ENCODE data around the gene CPXM1.
"Not testable (repeated sequence)": the region's sequence is repeated elsewhere in the genome, so short reads cannot be mapped to it uniquely, and the experiment has no call there.

CPXM1 gene

DNA sequence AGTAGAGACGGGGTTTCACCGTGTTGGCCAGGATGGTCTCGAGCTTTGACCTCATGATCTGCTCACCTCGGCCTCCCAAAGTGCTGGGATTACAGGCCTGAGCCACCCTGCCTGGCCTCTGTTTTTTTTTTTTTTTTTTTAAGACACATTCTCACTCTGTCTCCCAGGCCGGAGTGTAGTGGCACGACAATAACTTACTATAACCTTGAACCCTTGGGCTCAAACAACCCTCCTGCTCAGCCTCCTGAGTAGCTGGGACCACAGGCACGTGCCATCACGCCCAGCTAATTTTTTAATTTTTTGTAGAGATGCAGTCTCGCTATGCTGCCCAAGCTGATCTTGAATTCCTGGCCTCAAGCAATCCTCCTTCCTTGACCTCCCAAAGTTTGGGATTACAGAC is 26.6 kb downstream of the CPXM1 start:
- H3K9me3 Mint-ChIP-seq: peaks cover 28% of the 10 kb centered on the region
- H3K27me3 Mint-ChIP-seq (ENCODE audit: low read depth, poor library complexity): peaks cover 38% of the 10 kb centered on the region
- no peak for DNase-seq
- TF ChIP-seq, protein P1, sequence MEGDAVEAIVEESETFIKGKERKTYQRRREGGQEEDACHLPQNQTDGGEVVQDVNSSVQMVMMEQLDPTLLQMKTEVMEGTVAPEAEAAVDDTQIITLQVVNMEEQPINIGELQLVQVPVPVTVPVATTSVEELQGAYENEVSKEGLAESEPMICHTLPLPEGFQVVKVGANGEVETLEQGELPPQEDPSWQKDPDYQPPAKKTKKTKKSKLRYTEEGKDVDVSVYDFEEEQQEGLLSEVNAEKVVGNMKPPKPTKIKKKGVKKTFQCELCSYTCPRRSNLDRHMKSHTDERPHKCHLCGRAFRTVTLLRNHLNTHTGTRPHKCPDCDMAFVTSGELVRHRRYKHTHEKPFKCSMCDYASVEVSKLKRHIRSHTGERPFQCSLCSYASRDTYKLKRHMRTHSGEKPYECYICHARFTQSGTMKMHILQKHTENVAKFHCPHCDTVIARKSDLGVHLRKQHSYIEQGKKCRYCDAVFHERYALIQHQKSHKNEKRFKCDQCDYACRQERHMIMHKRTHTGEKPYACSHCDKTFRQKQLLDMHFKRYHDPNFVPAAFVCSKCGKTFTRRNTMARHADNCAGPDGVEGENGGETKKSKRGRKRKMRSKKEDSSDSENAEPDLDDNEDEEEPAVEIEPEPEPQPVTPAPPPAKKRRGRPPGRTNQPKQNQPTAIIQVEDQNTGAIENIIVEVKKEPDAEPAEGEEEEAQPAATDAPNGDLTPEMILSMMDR (IDR thresholded peaks at IDR 0.05): no peak
- peaks cover 10% of the 10 kb centered on the region for H3K4me1 Mint-ChIP-seq
- H3K4me3 Mint-ChIP-seq: no peak overlapping the region
- H3K27ac Mint-ChIP-seq: no peak overlapping the region
- no peaks in the 10 kb centered on the region for H3K36me3 Mint-ChIP-seq (ENCODE audit: low read depth)

DNA sequence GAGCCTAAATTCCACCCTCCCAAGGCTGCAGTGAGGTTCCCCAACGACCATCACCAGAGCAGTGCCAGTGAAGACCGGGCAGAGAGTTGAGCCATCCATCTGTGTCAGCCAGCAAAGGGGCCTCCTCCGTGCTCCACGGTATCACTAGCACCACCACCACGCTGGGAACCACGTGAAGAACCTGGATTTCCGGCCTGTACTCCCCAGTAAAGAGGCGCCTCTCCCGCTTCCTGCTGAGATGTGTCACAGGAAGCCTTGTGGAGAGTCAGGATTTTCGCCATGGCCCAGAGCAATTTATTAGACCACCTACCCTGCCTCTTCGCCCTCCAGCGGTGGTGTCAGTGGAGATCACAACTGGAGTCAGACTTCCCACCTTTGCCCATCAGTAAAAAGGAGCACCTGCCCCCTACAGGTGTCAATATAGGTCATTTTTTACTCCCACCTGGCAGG is 28.8 kb downstream of the CPXM1 start:
- no peak overlapping the region for H3K27ac Mint-ChIP-seq
- TF ChIP-seq, protein P1 (IDR thresholded peaks at IDR 0.05): no peak
- no peak for DNase-seq
- H3K4me1 Mint-ChIP-seq: peaks cover 15% of the 10 kb centered on the region
- H3K4me3 Mint-ChIP-seq: no peak overlapping the region
- H3K36me3 Mint-ChIP-seq (ENCODE audit: low read depth): no peaks in the 10 kb centered on the region
- peaks cover 49% of the 10 kb centered on the region for H3K27me3 Mint-ChIP-seq (ENCODE audit: low read depth, poor library complexity)
- H3K9me3 Mint-ChIP-seq: peaks cover 15% of the 10 kb centered on the region

DNA sequence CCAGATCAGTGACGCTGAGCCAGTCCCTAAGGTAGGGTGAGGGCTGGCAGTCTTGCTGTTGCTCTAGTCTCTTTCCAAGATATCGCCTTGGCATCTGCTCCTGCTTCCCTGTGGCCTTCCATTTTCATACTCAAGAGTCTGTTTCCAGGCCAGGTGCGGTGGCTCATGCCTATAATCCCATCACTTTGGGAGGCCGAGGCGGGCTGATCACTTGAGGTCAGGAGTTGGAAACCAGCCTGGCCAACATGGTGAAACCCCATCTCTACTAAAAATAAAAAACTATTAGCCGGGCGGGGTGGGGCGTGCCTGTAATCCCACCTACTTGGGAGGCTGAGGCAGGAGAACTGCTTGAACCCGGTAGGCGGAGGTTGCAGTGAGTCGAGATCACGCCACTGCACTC is 30.3 kb downstream of the CPXM1 start:
- H3K4me3 Mint-ChIP-seq; H3K27ac Mint-ChIP-seq; DNase-seq; H3K36me3 Mint-ChIP-seq (ENCODE audit: low read depth); H3K9me3 Mint-ChIP-seq: not testable (repeated sequence)
- H3K4me1 Mint-ChIP-seq: peaks cover 14% of the 10 kb centered on the region
- peaks cover 44% of the 10 kb centered on the region for H3K27me3 Mint-ChIP-seq (ENCODE audit: low read depth, poor library complexity)

DNA sequence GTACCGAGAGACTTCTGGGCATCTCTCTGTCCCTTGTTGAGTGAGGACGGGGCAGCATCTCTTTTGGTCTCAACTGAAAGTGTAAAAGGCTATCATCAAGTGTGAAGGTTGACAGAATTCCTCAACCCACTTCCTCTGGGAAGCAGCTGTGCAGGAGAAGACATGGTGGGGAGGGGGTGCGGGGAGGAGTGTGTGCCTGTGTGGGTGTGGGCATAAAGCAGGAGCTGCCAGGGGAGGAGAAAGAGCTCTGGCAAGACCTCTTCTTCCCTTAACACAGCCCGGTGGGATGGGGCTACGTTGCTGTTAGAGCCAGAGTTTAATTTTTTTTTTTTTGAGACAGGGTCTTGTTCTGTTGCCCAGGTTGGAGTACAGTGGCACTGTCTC is 31.8 kb downstream of the CPXM1 start:
- H3K27ac Mint-ChIP-seq: no peak overlapping the region
- no peak for DNase-seq
- TF ChIP-seq, protein P1 (IDR thresholded peaks at IDR 0.05): no peak
- peaks cover 10% of the 10 kb centered on the region for H3K4me1 Mint-ChIP-seq
- no peaks in the 10 kb centered on the region for H3K9me3 Mint-ChIP-seq
- H3K27me3 Mint-ChIP-seq (ENCODE audit: low read depth, poor library complexity): peaks cover 43% of the 10 kb centered on the region
- H3K36me3 Mint-ChIP-seq (ENCODE audit: low read depth): no peaks in the 10 kb centered on the region
- no peak overlapping the region for H3K4me3 Mint-ChIP-seq

DNA sequence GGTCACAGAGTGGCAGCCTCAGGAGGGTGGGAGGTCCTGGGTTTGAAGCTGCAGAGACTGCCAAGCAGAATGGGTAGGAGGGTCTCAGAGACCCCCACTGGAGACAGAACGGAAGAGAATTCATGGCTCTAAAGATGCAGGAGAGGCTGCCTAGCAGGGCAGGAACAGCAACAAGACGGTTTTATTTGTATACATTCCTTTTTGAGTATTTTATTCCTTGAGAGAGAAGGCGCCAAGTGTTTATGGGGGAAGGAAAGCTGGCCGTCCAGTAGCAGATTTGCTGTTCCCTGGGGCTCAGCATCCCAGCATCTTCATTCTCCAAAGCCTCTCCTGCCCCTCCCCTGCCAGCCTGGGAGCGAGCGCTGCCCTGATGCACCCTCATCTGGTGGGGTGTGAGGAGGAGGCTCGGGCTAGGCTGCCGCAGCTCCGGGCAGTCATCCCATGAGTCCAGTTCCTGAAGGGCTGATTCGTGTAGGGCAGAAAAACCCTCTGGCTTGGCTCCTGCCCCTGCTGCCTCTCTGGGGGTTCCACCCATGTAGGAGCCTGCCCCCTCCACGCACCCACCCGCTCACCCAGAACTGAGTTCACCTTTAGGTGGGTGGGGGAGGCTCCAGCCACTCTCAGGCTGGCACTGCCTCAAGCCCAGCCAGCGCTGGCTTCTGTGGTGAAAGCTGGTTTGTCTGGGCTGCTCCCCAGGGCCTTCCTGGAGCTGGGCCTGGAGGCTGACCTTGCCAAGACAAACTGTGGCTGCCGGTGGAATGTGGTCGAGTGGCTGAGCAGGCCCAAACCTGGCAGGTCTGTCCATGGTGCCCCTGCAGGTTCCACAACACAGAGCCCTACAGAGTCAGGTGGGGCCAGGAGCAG is 32.4 kb downstream of the CPXM1 start:
- no peak overlapping the region for H3K27ac Mint-ChIP-seq
- no peaks in the 10 kb centered on the region for H3K9me3 Mint-ChIP-seq
- DNase-seq: no peak
- no peaks in the 10 kb centered on the region for H3K36me3 Mint-ChIP-seq (ENCODE audit: low read depth)
- TF ChIP-seq, protein P1 (IDR thresholded peaks at IDR 0.05): no peak
- peaks cover 12% of the 10 kb centered on the region for H3K4me1 Mint-ChIP-seq
- H3K4me3 Mint-ChIP-seq: no peak overlapping the region
- H3K27me3 Mint-ChIP-seq (ENCODE audit: low read depth, poor library complexity): peaks cover 43% of the 10 kb centered on the region

DNA sequence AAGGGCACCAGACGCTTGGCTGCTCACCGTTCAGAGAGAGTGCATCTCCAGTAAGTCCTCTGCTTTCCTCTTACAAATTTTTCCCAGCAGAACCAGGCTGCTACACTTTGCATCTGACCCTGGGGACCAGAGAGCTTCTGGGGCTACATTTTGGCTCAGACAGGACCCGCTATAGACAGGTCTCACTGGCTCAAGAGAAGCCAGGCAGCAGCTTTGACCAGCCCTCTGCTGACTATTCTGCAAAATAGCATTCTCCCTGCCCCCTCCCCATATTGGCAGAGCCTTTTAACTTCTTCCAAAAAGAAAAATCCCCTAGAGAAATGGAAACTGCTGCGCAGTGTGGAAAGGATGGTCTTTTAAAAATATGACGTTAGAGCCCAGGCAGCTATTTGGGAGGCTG is 37.2 kb downstream of the CPXM1 start:
- DNase-seq: no peak
- Mint-ChIP-seq H3K36me3 (ENCODE audit: low read depth) (no peaks in the 10 kb centered on the region), H3K4me1 (peaks cover 24% of the 10 kb centered on the region), H3K9me3 (no peaks in the 10 kb centered on the region), H3K27ac (no peak overlapping the region), H3K4me3 (no peak overlapping the region), H3K27me3 (ENCODE audit: low read depth, poor library complexity) (peaks cover 32% of the 10 kb centered on the region)
- TF ChIP-seq, protein P1 (IDR thresholded peaks at IDR 0.05): no peak

All from nephron progenitor cell (in vitro differentiated cells).